CD4-positive, alpha-beta memory T cell (primary cell): Measurements from ENCODE around the gene IDH2. TPM values are rescaled to one million over a fixed set of nuclear protein-coding genes. Genes with fewer than 3 reads are reported as not detected.

ENCODE experiments used
- CTCF ChIA-PET: fragments of 350-600 bp; sonication (Branson Sonifier 250); formaldehyde crosslinking; loops from one replicate; lab custom pipeline; 2021; ENCODE audit warnings: inconsistent platforms; ENCODE audit not compliant: partially characterized antibody; lab: Charles Lee
- POLR2A ChIA-PET: fragments of 350-600 bp; sonication (Branson Sonifier 250); formaldehyde crosslinking; loops from one replicate; lab custom pipeline; 2021; ENCODE audit not compliant: partially characterized antibody; lab: Charles Lee
- DNase-seq, 5 donors: peaks; one replicate each; pipeline versions ENCODE4 v3.0.0 to v3.0.0-alpha.2; 2020 to 2022; ENCODE audit warnings: mixed read lengths in 1 of 5
- H3K27ac ChIP-seq: one replicate; pipeline ENCODE4 v1.7.0; 2013; ENCODE audit warnings: low read depth, low read length
- H3K27me3 ChIP-seq: 2 replicates; pipeline ENCODE4 v1.7.0; 2013; ENCODE audit warnings: mild to moderate bottlenecking, low read length, moderate library complexity; ENCODE audit not compliant: insufficient read depth
- H3K36me3 ChIP-seq: 2 replicates; pipeline ENCODE4 v1.7.0; 2013; ENCODE audit warnings: mild to moderate bottlenecking, low read length, moderate library complexity; ENCODE audit not compliant: insufficient read depth
- H3K4me1 ChIP-seq: 2 replicates; pipeline ENCODE4 v1.7.0; 2013; ENCODE audit warnings: mild to moderate bottlenecking, low read length, moderate library complexity; ENCODE audit not compliant: insufficient read depth
- H3K4me3 ChIP-seq, 2 donors: one replicate each; pipeline ENCODE4 v1.7.0; 2013; ENCODE audit warnings: low read length in 2 of 2, mild to moderate bottlenecking in 1 of 2
- H3K9me3 ChIP-seq, 2 donors: one replicate each; pipeline ENCODE4 v1.7.0; 2013; ENCODE audit warnings: low read length in 2 of 2, control low read depth in 1 of 2; ENCODE audit not compliant: control insufficient read depth in 1 of 2
- H3K27ac Mint-ChIP-seq, 7 donors: one replicate each; pipeline ENCODE4 v1.8.0; 2020 to 2021; ENCODE audit warnings: mixed read lengths in 7 of 7, mild to moderate bottlenecking in 6 of 7, inconsistent platforms in 3 of 7, moderate library complexity in 3 of 7
- H3K27me3 Mint-ChIP-seq, 2 donors: one replicate each; pipeline ENCODE4 v1.8.0; 2020 to 2021; ENCODE audit warnings: mixed read lengths in 2 of 2
- H3K36me3 Mint-ChIP-seq, 2 donors: one replicate each; pipeline ENCODE4 v1.8.0; 2020 to 2021; ENCODE audit warnings: mixed read lengths in 2 of 2, inconsistent platforms in 1 of 2, mild to moderate bottlenecking in 1 of 2
- H3K4me1 Mint-ChIP-seq, 4 donors: one replicate each; pipeline ENCODE4 v1.8.0; 2020 to 2021; ENCODE audit warnings: mixed read lengths in 4 of 4, mild to moderate bottlenecking in 1 of 4
- H3K4me3 Mint-ChIP-seq, 8 donors: one replicate each; pipeline ENCODE4 v1.8.0; 2020 to 2021; ENCODE audit warnings: mixed read lengths in 8 of 8, mild to moderate bottlenecking in 7 of 8, moderate library complexity in 6 of 8, inconsistent platforms in 3 of 8
- H3K9me3 Mint-ChIP-seq, 8 donors: one replicate each; pipeline ENCODE4 v1.8.0; 2020 to 2021; ENCODE audit warnings: mixed read lengths in 8 of 8, mild to moderate bottlenecking in 5 of 8, inconsistent platforms in 3 of 8, moderate library complexity in 1 of 8
- intact Hi-C: fragments of 100-400 bp; cut with micrococcal nuclease; formaldehyde crosslinking; loops from one replicate; pipeline ENCODE4 v1.15.1; 2023
- polyA plus RNA-seq, 2 donors: library from polyadenylated mRNA; unstranded; fragments of 300-500 nt; fragmentation: Illumina TruSeq; gene quantifications; one replicate each; pipeline ENCODE4 v1.2.3, GENCODE V29; 2021
- total RNA-seq, 2 experiments: library from RNA; stranded (reverse); gene quantifications; one replicate each; pipeline ENCODE4 v1.2.3, GENCODE V29; 2021

IDH2 gene
- total and polyA plus RNA-seq, 4 experiments from 2014 or later, result 41.2 to 139 (median 75.0) TPM

DNA sequence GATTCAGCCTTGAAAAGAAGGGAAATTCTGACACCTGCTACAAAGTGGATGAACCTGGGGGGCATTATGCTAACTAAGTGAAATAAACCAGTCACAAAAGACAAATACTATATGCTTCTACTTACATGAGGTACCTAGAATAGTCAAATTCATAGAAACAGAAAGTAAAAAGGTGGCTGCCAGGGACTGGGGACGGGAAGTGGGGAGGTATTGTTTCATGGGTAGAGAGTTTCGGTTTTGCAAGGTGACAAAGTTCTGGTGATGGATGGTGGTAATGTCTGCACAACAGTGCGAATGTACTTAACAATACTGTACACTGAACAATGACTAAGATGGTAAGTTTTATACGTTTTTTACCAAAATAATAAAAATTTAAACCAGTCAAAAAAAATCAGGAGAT, 4.8 kb downstream of the IDH2 start:
- DNase-seq, result peak; percentile 78 to 89 (median 80)
- Mint-ChIP-seq H3K9me3 (peaks cover 0 to 2% (median 0%) of the 10 kb centered on the region in 8 donors), H3K27me3 (peaks cover 0 to 1% of the 10 kb centered on the region in 2 donors), H3K36me3 (peaks cover 0 to 12% of the 10 kb centered on the region in 2 donors), H3K4me1 (peaks cover 59 to 87% (median 71%) of the 10 kb centered on the region in 4 donors), H3K4me3 (peak overlapping the region; percentile 64 to 97 (median 90)), H3K27ac (peak overlapping the region; percentile 86 to 100 (median 98))
- Histone ChIP-seq H3K36me3 (no peaks in the 10 kb centered on the region), H3K27ac (peak overlapping the region; percentile 65), H3K27me3 (no peaks in the 10 kb centered on the region), H3K9me3 (no peaks in the 10 kb centered on the region), H3K4me1 (peaks cover 76% of the 10 kb centered on the region), H3K4me3 (peak overlapping the region; percentile 13 to 15)
- ChIA-PET POLR2A (interaction anchor here (0.9 kb wide), 2 partner anchors 26 to 204 kb away, joined by 3 to 5 read pairs; partner anchors contain the start of gene AP3S2), CTCF (no interaction called here)
- intact Hi-C loops, result loop anchor here (5.0 kb wide), 1 partner anchor 35 kb away; no protein-coding TSS in a partner anchor

DNA sequence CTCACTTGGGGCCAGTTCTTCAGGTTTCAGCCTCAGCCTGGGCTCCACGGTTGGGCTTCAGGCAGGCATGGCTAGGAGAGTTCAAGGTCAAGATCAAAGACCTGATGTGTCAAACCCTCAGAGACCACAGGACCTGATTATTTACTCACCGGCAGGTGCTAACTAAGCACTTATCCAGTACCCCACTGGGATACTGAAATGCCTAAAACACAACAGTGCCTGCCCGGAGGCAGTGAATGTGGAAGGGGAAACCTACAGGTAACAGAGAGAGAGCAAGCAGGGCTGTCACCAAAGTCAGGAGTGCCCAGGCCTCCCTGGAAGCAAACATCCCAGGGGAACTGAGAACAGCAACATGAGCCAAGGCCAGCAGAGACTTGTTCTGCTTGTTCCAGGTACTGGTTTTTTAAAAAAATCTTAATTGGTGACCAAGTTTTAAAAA, 6.7 kb downstream of the IDH2 start:
- CTCF ChIA-PET, result interaction anchor here (1.0 kb wide), 1 partner anchor 24 kb away, joined by 4 read pairs; no protein-coding TSS in a partner anchor
- H3K4me1 ChIP-seq, result peaks cover 65% of the 10 kb centered on the region
- peak in 1 of 5 donors; percentile 56 for DNase-seq

DNA sequence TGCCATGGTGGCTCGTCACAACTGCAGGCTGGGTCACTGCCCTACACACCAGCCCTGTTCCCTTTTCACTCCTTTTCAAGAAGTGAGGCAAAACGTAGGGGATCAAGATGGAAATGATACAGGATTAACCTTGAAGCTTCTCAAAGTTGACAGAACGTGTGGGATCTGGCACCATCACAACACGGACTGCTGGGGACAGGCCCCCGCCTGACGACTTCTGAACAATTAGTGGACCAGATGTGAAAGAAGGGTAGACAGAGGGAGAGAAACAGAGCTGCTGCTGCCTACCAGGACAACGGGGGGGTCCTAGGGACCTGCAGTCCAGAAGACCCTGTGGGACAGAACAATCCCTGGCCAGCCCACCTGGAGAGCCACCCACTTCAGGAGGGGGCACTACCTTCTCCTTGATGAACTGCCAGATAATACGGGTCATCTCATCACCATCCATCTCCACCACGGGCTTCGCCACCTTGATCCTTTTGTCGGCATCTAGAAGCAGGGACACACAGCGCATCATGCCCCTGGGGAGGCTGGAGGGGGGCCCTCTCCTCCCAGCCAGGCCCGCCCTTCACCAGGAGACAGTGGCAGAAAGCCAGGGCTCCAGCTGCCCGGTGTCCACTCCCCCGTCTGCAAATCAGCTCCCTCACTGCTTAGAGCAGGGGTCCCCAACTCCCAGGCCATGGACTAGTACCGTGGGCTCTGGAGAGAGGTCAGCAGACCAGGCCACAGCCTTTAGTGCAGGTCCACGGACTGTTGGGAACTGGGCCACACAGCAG, 10.9 kb downstream of the IDH2 start:
- H3K4me1 ChIP-seq, result peaks cover 23% of the 10 kb centered on the region
- POLR2A ChIA-PET, result interaction anchor here (1.2 kb wide), 1 partner anchor 11 kb away, joined by 3 read pairs; the partner anchor contains the start of gene IDH2
- CTCF ChIA-PET, result interaction anchor here (0.8 to 1.8 kb wide), 5 partner anchors 9 to 193 kb away, joined by 3 to 6 read pairs (median 3); no protein-coding TSS in a partner anchor
- no peak overlapping the region for H3K4me3 ChIP-seq
- H3K4me1 Mint-ChIP-seq, result peaks cover 27 to 58% (median 35%) of the 10 kb centered on the region in 4 donors
- intact Hi-C loops, result no loop called here
- no peaks in the 10 kb centered on the region for H3K9me3 Mint-ChIP-seq
- H3K4me3 Mint-ChIP-seq, result no peak overlapping the region
- H3K9me3 ChIP-seq, result no peaks in the 10 kb centered on the region
- H3K36me3 Mint-ChIP-seq, result peaks cover 18 to 45% of the 10 kb centered on the region in 2 donors
- no peaks in the 10 kb centered on the region for H3K27me3 Mint-ChIP-seq
- no peak overlapping the region for H3K27ac ChIP-seq
- peak overlapping the region in 4 of 7 donors; percentile 29 to 71 (median 50) for H3K27ac Mint-ChIP-seq
- H3K27me3 ChIP-seq, result no peaks in the 10 kb centered on the region
- peaks cover 45% of the 10 kb centered on the region for H3K36me3 ChIP-seq
- no peak for DNase-seq

More for the DNA sequence above, 6.7 kb downstream of the IDH2 start:
- Mint-ChIP-seq H3K27me3 (peaks cover 0 to 1% of the 10 kb centered on the region in 2 donors), H3K27ac (peak overlapping the region; percentile 86 to 99 (median 94)), H3K4me3 (peak overlapping the region; percentile 52 to 84 (median 66)), H3K4me1 (peaks cover 53 to 76% (median 65%) of the 10 kb centered on the region in 4 donors), H3K9me3 (peaks cover 0 to 2% (median 0%) of the 10 kb centered on the region in 8 donors), H3K36me3 (peaks cover 5 to 19% of the 10 kb centered on the region in 2 donors)
- H3K9me3 ChIP-seq, result no peaks in the 10 kb centered on the region
- POLR2A ChIA-PET, result interaction anchor here (0.9 kb wide), 1 partner anchor 94 kb away, joined by 3 read pairs; the partner anchor contains the start of gene ZNF710
- H3K27ac ChIP-seq, result peak overlapping the region; percentile 65
- peaks cover 8% of the 10 kb centered on the region for H3K36me3 ChIP-seq
- no peaks in the 10 kb centered on the region for H3K27me3 ChIP-seq
- H3K4me3 ChIP-seq, result no peak overlapping the region
- intact Hi-C loops, result loop anchor here (5.0 kb wide), 1 partner anchor 33 kb away; no protein-coding TSS in a partner anchor

DNA sequence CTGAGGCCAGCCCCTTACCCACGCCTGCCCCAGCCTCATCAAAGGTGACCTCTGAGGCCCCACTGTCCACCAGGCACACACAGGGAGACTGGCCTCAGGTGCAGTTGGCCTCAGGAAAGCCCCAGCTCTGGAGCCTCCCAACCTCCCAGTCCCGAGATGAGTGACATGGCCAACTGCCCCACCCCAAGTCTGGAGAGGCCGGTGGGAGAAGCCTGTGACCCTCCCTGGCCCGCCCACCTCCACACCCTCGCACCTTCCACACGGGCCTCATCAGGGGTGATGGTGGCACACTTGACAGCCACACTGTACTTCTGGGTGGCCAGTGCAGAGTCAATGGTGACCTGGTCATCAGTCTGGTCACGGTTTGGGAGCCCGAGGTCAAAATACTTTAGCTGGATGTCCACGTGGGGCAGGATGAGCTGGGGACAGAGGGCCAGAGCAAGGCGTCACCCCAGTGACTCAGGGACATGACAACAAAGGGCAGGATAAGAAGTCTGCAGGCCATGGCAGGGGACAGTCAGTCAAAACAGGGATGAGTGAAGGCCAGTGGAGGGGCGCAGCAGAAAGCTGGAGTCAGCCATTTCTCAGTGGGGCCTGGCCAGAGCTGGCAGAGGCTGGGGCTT, 11.9 kb downstream of the IDH2 start:
- Mint-ChIP-seq H3K4me1 (peaks cover 19 to 48% (median 27%) of the 10 kb centered on the region in 4 donors), H3K27ac (peak overlapping the region in 3 of 7 donors; percentile 40 to 71 (median 42)), H3K9me3 (no peaks in the 10 kb centered on the region), H3K27me3 (no peaks in the 10 kb centered on the region), H3K4me3 (no peak overlapping the region), H3K36me3 (peaks cover 23 to 51% of the 10 kb centered on the region in 2 donors)
- CTCF ChIA-PET, result interaction anchor here (0.9 to 1.8 kb wide), 3 partner anchors 12 to 192 kb away, joined by 3 to 6 read pairs (median 3); no protein-coding TSS in a partner anchor
- H3K4me3 ChIP-seq, result no peak overlapping the region
- no peaks in the 10 kb centered on the region for H3K27me3 ChIP-seq
- POLR2A ChIA-PET, result no interaction called here
- no peak overlapping the region for H3K27ac ChIP-seq
- DNase-seq, result no peak
- no peaks in the 10 kb centered on the region for H3K9me3 ChIP-seq
- H3K36me3 ChIP-seq, result peaks cover 51% of the 10 kb centered on the region
- H3K4me1 ChIP-seq, result peaks cover 13% of the 10 kb centered on the region
- intact Hi-C loops, result no loop called here

DNA sequence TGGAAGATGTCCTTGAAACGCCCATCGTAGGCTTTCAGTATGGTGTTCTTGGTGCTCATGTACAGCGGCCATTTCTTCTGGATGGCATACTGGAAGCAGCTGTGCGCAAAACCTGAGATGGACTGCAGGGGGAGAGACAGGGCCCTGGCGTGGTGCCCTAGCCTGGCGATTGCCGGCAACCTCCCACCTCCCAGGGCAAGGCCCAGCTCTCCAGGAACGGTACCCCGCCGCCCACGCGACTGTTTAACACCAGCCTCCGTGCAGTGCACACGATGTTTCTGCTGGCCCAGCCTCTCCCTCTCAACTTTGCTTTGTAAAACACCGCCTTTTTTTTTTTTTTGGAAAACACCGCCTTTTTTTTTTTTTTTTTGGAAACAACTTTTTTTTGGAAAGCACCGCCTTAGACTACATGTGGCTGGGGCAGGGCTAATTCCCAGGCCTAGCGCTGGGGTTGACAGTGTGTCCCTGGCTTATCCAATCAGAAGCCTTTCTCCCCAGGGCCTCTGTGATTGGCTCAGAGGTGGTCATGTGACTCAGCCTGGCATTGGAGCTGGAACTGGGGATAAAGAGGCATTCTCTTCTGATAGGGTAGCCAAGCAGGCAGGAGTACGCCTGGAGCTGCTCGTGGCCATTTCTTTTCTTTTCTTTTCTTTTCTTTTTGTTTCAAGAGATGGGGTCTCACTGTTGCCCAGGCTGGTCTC, 14.7 kb downstream of the IDH2 start:
- CTCF ChIA-PET, result interaction anchor here (0.7 to 2.4 kb wide), 6 partner anchors 11 to 348 kb away, joined by 4 to 10 read pairs (median 5); no protein-coding TSS in a partner anchor
- DNase-seq, result peak in 1 of 5 donors; percentile 57
- H3K27ac Mint-ChIP-seq, result peak overlapping the region; percentile 37 to 83 (median 57)

DNA sequence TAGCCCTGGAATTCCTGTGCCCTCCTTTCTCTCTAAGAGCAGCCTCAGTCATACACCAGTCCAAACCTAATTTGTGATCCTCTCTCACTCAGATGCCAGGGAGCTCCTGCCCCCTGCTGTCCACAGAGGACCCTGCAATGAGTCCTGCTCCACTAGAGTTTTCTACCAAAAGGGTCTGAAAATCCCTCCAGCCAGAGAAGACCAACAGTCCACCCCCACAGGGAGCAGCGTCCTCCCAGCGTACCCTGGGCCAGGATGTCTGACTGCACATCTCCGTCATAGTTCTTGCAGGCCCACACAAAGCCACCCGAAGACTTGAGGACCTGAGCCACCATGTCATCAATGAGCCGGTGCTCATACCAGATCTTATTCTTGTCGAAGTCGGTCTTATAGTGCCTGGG, 15.4 kb downstream of the IDH2 start:
- Histone ChIP-seq H3K9me3 (no peaks in the 10 kb centered on the region), H3K4me1 (no peaks in the 10 kb centered on the region), H3K36me3 (peaks cover 73% of the 10 kb centered on the region), H3K4me3 (no peak overlapping the region), H3K27me3 (no peaks in the 10 kb centered on the region), H3K27ac (no peak overlapping the region)
- Mint-ChIP-seq H3K27me3 (no peaks in the 10 kb centered on the region), H3K4me3 (peak overlapping the region in 1 of 8 donors; percentile 2), H3K4me1 (peaks cover 6 to 24% (median 7%) of the 10 kb centered on the region in 4 donors), H3K9me3 (no peaks in the 10 kb centered on the region), H3K27ac (peak overlapping the region; percentile 56 to 86 (median 72)), H3K36me3 (peaks cover 27 to 70% of the 10 kb centered on the region in 2 donors)
- intact Hi-C loops, result loop anchor here (1.0 to 5.0 kb wide), 3 partner anchors 189 to 325 kb away; no protein-coding TSS in a partner anchor
- peak in 2 of 5 donors; percentile 45 to 50 for DNase-seq
- CTCF ChIA-PET, result interaction anchor here (0.7 to 2.5 kb wide), 10 partner anchors 12 to 347 kb away, joined by 3 to 10 read pairs (median 4); no protein-coding TSS in a partner anchor
- POLR2A ChIA-PET, result interaction anchor here (1.0 to 1.3 kb wide), 2 partner anchors 27 to 84 kb away, joined by 3 read pairs; no protein-coding TSS in a partner anchor

More for the DNA sequence above, 14.7 kb downstream of the IDH2 start:
- Mint-ChIP-seq H3K9me3 (no peaks in the 10 kb centered on the region), H3K27me3 (no peaks in the 10 kb centered on the region), H3K36me3 (peaks cover 27 to 68% of the 10 kb centered on the region in 2 donors), H3K4me1 (peaks cover 8 to 24% (median 10%) of the 10 kb centered on the region in 4 donors), H3K4me3 (no peak overlapping the region)
- Histone ChIP-seq H3K9me3 (no peaks in the 10 kb centered on the region), H3K4me3 (no peak overlapping the region), H3K27ac (no peak overlapping the region), H3K4me1 (no peaks in the 10 kb centered on the region), H3K27me3 (no peaks in the 10 kb centered on the region), H3K36me3 (peaks cover 73% of the 10 kb centered on the region)
- intact Hi-C loops, result loop anchor here (1.0 to 5.0 kb wide), 3 partner anchors 189 to 325 kb away; no protein-coding TSS in a partner anchor
- POLR2A ChIA-PET, result interaction anchor here (1.0 to 1.3 kb wide), 3 partner anchors 11 to 85 kb away, joined by 3 read pairs; no protein-coding TSS in a partner anchor
